ENCODE measurements around the gene GALNTL6.

GALNTL6 gene

GRCh38 chr4:172379834-172380233 lies 566.6 kb downstream of the GALNTL6 start:
- Histone ChIP-seq H3K36me3 (ENCODE audit: insufficient read depth, insufficient read length, low read length) (no peaks in the 10 kb centered on the region), H3K9ac (ENCODE audit: insufficient read length, low read depth) (no peak overlapping the region), H3K27me3 (ENCODE audit: insufficient read depth, insufficient read length) (no peaks in the 10 kb centered on the region), H3K4me1 (ENCODE audit: insufficient read depth, insufficient read length) (no peaks in the 10 kb centered on the region), H3K4me3 (ENCODE audit: insufficient read length, low read depth) (no peak overlapping the region), H3K9me3 (ENCODE audit: insufficient read depth, low read length) (peaks cover 10% of the 10 kb centered on the region; the same call in 1 of the 2 replicates)
- no peak for TF ChIP-seq ZNF274 (IDR thresholded peaks at IDR 0.05; ENCODE audit: low read depth, low read length)
- no peak for TF ChIP-seq SUZ12 (IDR thresholded peaks at IDR 0.05; ENCODE audit: extremely low read depth, insufficient read depth, insufficient read length)
- no peak for TF ChIP-seq YY1 (IDR thresholded peaks at IDR 0.05; ENCODE audit: insufficient read depth, insufficient read length)
- DNase-seq (ENCODE audit: low read depth, low spot score): no peak

GRCh38 chr4:172390331-172390730 lies 577.1 kb downstream of the GALNTL6 start:
- no peak overlapping the region for H3K9ac ChIP-seq (ENCODE audit: insufficient read length, low read depth)
- TF ChIP-seq SUZ12 (IDR thresholded peaks at IDR 0.05; ENCODE audit: extremely low read depth, insufficient read depth, insufficient read length) (no peak), YY1 (IDR thresholded peaks at IDR 0.05; ENCODE audit: insufficient read depth, insufficient read length) (no peak), ZNF274 (IDR thresholded peaks at IDR 0.05; ENCODE audit: low read depth, low read length) (no peak)
- H3K36me3 ChIP-seq (ENCODE audit: insufficient read depth, insufficient read length, low read length): no peaks in the 10 kb centered on the region
- no peak for DNase-seq (ENCODE audit: low read depth, low spot score)
- no peak overlapping the region for H3K4me3 ChIP-seq (ENCODE audit: insufficient read length, low read depth)
- no peaks in the 10 kb centered on the region for H3K27me3 ChIP-seq (ENCODE audit: insufficient read depth, insufficient read length)
- H3K9me3 ChIP-seq (ENCODE audit: insufficient read depth, low read length): no peaks in the 10 kb centered on the region
- H3K4me1 ChIP-seq (ENCODE audit: insufficient read depth, insufficient read length): no peaks in the 10 kb centered on the region

GRCh38 chr4:172392741-172393140 lies 579.5 kb downstream of the GALNTL6 start:
- TF ChIP-seq ZNF274 (IDR thresholded peaks at IDR 0.05; ENCODE audit: low read depth, low read length) (no peak), YY1 (IDR thresholded peaks at IDR 0.05; ENCODE audit: insufficient read depth, insufficient read length) (no peak), SUZ12 (IDR thresholded peaks at IDR 0.05; ENCODE audit: extremely low read depth, insufficient read depth, insufficient read length) (no peak)
- no peak for DNase-seq (ENCODE audit: low read depth, low spot score)
- no peak overlapping the region for H3K4me3 ChIP-seq (ENCODE audit: insufficient read length, low read depth)
- no peaks in the 10 kb centered on the region for H3K4me1 ChIP-seq (ENCODE audit: insufficient read depth, insufficient read length)
- H3K27me3 ChIP-seq (ENCODE audit: insufficient read depth, insufficient read length): no peaks in the 10 kb centered on the region
- H3K9me3 ChIP-seq (ENCODE audit: insufficient read depth, low read length): no peaks in the 10 kb centered on the region
- H3K9ac ChIP-seq (ENCODE audit: insufficient read length, low read depth): no peak overlapping the region
- H3K36me3 ChIP-seq (ENCODE audit: insufficient read depth, insufficient read length, low read length): no peaks in the 10 kb centered on the region

GRCh38 chr4:172393220-172393619 lies 580.0 kb downstream of the GALNTL6 start:
- Histone ChIP-seq H3K9me3 (ENCODE audit: insufficient read depth, low read length) (no peaks in the 10 kb centered on the region), H3K27me3 (ENCODE audit: insufficient read depth, insufficient read length) (no peaks in the 10 kb centered on the region), H3K4me1 (ENCODE audit: insufficient read depth, insufficient read length) (no peaks in the 10 kb centered on the region), H3K36me3 (ENCODE audit: insufficient read depth, insufficient read length, low read length) (no peaks in the 10 kb centered on the region), H3K4me3 (ENCODE audit: insufficient read length, low read depth) (no peak overlapping the region), H3K9ac (ENCODE audit: insufficient read length, low read depth) (no peak overlapping the region)
- DNase-seq (ENCODE audit: low read depth, low spot score): no peak
- TF ChIP-seq SUZ12 (IDR thresholded peaks at IDR 0.05; ENCODE audit: extremely low read depth, insufficient read depth, insufficient read length) (no peak), ZNF274 (IDR thresholded peaks at IDR 0.05; ENCODE audit: low read depth, low read length) (no peak), YY1 (IDR thresholded peaks at IDR 0.05; ENCODE audit: insufficient read depth, insufficient read length) (no peak)

- H3K9ac ChIP-seq (ENCODE audit: insufficient read length, low read depth): no peak overlapping the region
- H3K27me3 ChIP-seq (ENCODE audit: insufficient read depth, insufficient read length): no peaks in the 10 kb centered on the region
- no peak for DNase-seq (ENCODE audit: low read depth, low spot score)
Observed at GRCh38 chr4:172404676-172405075, 591.5 kb downstream of the GALNTL6 start.

GRCh38 chr4:172410363-172410762 lies 597.2 kb downstream of the GALNTL6 start:
- H3K9me3 ChIP-seq (ENCODE audit: insufficient read depth, low read length): no peaks in the 10 kb centered on the region
- no peaks in the 10 kb centered on the region for H3K4me1 ChIP-seq (ENCODE audit: insufficient read depth, insufficient read length)
- no peak overlapping the region for H3K9ac ChIP-seq (ENCODE audit: insufficient read length, low read depth)
- H3K36me3 ChIP-seq (ENCODE audit: insufficient read depth, insufficient read length, low read length): no peaks in the 10 kb centered on the region
- H3K27me3 ChIP-seq (ENCODE audit: insufficient read depth, insufficient read length): no peaks in the 10 kb centered on the region
- TF ChIP-seq ZNF274 (IDR thresholded peaks at IDR 0.05; ENCODE audit: low read depth, low read length): no peak
- no peak for TF ChIP-seq SUZ12 (IDR thresholded peaks at IDR 0.05; ENCODE audit: extremely low read depth, insufficient read depth, insufficient read length)
- no peak for TF ChIP-seq YY1 (IDR thresholded peaks at IDR 0.05; ENCODE audit: insufficient read depth, insufficient read length)
- no peak overlapping the region for H3K4me3 ChIP-seq (ENCODE audit: insufficient read length, low read depth)
- DNase-seq (ENCODE audit: low read depth, low spot score): no peak

More at GRCh38 chr4:172404676-172405075, 591.5 kb downstream of the GALNTL6 start:
- no peaks in the 10 kb centered on the region for H3K4me1 ChIP-seq (ENCODE audit: insufficient read depth, insufficient read length)
- H3K4me3 ChIP-seq (ENCODE audit: insufficient read length, low read depth): no peak overlapping the region
- no peaks in the 10 kb centered on the region for H3K9me3 ChIP-seq (ENCODE audit: insufficient read depth, low read length)
- TF ChIP-seq YY1 (IDR thresholded peaks at IDR 0.05; ENCODE audit: insufficient read depth, insufficient read length) (no peak), SUZ12 (IDR thresholded peaks at IDR 0.05; ENCODE audit: extremely low read depth, insufficient read depth, insufficient read length) (no peak), ZNF274 (IDR thresholded peaks at IDR 0.05; ENCODE audit: low read depth, low read length) (no peak)
- no peaks in the 10 kb centered on the region for H3K36me3 ChIP-seq (ENCODE audit: insufficient read depth, insufficient read length, low read length)

GRCh38 chr4:172411149-172411548 lies 597.9 kb downstream of the GALNTL6 start:
- Histone ChIP-seq H3K9ac (ENCODE audit: insufficient read length, low read depth) (no peak overlapping the region), H3K27me3 (ENCODE audit: insufficient read depth, insufficient read length) (no peaks in the 10 kb centered on the region), H3K9me3 (ENCODE audit: insufficient read depth, low read length) (no peaks in the 10 kb centered on the region), H3K4me3 (ENCODE audit: insufficient read length, low read depth) (no peak overlapping the region), H3K4me1 (ENCODE audit: insufficient read depth, insufficient read length) (no peaks in the 10 kb centered on the region), H3K36me3 (ENCODE audit: insufficient read depth, insufficient read length, low read length) (no peaks in the 10 kb centered on the region)
- DNase-seq (ENCODE audit: low read depth, low spot score): no peak
- TF ChIP-seq SUZ12 (IDR thresholded peaks at IDR 0.05; ENCODE audit: extremely low read depth, insufficient read depth, insufficient read length): no peak
- TF ChIP-seq YY1 (IDR thresholded peaks at IDR 0.05; ENCODE audit: insufficient read depth, insufficient read length): no peak
- TF ChIP-seq ZNF274 (IDR thresholded peaks at IDR 0.05; ENCODE audit: low read depth, low read length): no peak
